HG02642 (cell line): Measurements from ENCODE around the gene ANKRD13D.
"Not testable (repeated sequence)": the region's sequence is repeated elsewhere in the genome, so short reads cannot be mapped to it uniquely, and the experiment has no call there.

ENCODE experiments used
- ATAC-seq: cut with Tn5 transposase; IDR thresholded peaks from one replicate; pipeline ENCODE4 v1.9.1; 2021; ENCODE audit warnings: mild to moderate bottlenecking; ENCODE audit not compliant: unreplicated experiment, poor library complexity

ANKRD13D gene

DNA sequence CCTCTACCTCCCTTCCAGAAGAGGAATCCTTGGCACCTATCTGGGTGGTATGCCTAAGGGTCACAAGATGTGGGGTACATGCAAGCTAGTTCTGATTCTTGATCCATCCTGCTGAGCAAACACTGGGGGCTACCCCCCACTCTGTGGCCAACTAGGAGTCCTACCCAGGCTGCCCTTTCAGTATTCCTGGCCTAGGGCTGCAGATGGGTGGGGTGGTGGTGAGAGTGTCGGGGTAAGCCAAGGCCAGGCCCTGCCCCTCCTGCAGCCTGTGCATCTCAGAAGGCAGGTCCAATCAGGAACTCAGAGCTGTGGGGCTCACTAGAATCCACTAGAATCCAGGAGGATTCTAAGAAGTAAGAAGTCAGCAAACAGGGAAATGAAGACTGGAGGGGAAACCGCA is 25.1 kb downstream of the ANKRD13D start:
- no peak for ATAC-seq

DNA sequence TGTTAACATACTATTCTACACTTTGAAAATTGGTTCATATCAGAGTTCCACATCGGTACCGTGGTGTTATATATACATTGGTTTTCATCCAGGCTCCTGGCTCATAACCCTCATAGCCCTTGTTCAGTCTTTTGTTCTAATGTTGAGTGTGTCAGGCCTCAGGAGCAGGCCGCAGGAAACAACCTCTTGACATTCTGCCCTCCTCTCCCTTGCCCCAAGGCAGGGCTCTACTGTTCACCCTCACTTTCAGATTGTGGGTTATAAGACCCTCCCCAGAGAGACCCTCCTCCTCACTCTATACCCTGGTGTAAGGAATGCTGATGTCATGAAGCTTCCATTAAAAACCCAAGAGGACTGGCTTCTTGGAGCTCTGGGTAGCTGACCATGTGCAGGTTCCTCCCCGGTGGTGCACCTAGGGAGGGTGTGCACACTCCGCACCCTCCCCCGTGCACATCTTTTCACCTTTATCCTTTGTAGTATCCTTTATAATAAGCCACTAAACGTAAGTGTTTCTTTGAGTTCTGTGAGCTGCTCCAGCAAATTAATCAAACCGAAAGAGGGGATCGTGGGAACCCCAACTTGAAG is 26.3 kb downstream of the ANKRD13D start:
- ATAC-seq: no peak

DNA sequence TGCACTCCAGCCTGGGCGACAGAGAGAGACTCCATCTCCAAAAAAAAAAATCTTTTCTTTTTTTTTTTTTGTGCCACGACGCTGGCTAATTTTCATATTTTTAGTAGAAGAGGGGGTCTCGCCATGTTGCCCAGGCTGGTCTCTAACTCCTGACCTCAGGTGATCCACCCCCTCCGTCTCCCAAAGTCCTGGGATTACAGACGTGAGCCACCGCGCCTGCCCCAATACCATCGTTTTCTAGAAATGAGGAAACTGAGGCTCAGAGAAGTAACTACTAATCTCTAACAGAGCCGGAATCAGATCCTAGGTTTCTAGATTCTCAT is 27.7 kb downstream of the ANKRD13D start:
- ATAC-seq: no peak

DNA sequence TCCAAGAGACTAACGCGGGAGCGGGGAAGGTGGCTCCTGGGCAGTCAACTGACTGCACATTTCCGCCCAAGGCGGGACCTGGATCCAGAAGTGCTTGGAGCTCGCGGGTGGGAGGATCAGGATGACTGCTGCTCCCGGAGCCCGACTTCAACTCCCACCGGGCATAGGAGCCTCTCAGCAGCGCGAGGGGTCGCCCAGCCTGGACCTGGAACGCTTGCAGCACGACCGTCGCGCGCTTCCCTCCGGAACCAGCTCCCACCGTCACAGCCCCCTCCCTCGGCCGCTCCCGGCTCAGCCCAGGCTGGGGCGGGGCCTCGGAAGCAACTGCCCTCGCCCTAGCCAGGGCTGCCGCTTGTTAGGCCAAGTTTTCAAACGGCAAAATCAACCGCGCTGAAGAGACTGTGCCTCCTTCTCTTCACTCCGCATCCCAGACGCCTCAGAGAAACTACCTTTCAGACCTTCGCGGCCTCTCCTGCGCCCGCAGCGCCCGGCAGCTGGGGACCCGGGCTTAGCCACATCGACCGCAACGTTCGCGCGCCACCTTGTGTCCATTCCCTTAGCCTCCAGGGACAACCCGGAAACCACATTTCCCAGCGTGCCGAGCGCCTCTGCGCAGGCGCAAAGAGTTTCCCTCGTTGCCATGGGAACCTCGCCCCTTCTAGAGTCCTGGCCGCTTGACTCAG is 28.2 kb downstream of the ANKRD13D start:
- peak; percentile 84 for ATAC-seq

DNA sequence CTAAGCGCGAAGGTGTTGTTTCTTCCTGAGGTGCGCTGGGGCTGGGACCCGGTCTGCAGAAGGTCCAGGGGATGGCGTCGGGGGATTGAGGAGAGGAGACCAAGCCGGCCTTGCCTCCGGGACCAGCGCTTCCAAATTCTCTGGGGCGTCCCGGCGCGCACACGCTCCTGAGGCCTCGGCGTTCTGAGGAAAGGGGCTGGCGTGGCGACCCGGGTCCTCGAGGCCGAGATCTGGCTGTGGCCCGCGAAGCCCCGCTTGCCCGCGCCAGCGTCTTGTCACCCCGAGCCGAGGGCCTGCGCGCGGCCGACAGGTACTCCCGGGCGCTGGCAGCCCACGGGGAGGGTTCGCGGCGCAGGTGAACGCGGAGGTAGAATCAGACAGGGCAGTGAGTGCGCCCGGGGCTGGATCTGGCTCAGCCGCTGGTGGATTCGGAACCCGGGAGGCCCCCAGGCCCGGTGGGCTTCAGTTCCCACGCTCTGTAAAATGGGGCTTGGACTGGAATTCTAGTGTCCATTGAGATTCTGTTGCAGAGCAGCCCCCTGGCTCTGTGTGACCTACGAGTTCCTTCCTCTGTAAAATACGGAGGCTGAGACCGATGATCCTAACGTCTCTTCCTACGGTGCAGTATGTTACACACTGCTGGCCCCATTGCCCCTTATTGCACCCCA is 28.9 kb downstream of the ANKRD13D start:
- no peak for ATAC-seq

DNA sequence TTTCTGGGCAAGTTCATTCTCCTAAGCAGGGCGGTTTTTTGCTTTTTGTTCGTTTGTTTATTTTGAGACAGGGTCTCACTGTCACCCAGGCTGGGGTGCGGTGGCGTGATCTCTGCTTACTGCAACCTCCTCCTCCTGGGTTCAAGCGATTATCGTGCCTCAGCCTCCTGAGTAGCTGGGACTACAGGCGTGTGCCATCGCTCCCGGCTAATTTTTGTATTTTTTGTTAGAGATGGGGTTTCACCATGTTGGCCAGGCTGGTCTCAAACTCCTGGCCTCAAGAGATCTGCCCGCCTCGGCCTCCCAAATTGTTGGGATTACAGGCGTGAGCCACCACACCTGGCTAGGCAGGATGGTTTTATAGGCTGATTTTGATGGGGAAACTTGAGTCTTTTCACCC is 29.8 kb downstream of the ANKRD13D start:
- ATAC-seq: not testable (repeated sequence)

DNA sequence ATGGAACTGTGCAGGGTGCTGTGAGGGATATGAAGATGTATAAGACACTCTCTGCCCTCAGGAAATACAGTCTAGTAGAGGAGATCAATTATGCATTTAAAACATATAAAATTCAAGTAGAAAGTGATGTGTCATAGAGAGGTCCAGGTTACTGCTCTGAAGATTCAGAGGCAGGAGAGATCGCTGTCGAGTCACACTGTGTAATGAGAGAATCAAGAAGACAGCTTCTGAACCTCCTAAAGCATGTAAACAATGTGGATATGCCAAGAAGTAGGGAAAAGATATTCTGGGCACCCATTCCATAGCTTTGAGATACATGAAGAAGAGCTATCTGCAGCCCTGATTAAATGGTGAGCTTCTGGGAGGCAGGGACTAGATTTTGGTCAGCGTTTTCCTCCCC is 30.9 kb downstream of the ANKRD13D start:
- no peak for ATAC-seq

DNA sequence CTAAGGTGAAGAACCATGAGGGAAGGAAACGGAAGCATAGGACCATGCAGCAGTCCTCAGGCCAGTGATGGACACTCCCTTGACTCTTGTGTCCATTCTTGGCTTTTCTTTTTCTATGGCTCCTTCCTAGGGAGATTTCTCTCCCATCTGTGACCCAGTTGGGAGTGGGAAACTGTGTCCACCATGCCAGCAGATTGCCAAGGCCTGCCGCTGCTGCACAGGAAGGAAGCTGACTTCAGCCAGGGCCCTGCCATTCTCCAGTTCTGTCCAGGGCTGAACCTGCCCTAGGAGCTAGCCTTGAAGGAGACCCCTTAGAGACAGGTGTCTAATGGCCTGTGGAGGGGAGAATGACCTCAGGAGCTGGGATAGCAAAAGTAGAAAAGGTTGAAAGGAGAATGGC is 31.6 kb downstream of the ANKRD13D start:
- ATAC-seq: no peak

DNA sequence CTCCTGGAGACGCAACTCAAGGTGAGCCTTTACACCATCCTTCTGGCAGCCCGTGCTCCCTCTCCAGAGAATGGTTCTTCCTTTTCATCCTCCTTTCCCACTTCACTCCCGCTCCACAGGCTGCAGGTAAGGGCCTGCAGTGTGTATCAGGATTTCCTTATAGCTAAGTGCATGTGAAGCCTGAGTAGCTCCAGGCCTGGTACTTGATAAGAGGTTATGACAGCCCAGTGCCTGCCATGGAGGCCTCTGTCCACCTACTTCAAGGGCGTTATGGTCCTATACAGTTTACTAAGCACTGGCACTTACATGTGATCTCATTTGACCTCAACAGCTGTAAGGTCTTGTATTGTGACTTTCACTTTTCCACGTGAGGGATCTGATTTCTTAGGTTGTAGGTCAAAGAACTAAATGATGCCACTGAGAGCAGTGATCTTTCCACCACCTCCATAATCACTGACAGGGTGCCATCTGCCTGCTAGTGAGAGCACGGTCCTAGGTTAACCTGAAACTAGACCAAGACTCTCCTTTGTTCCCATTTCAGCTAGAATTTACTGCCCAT is 32.3 kb downstream of the ANKRD13D start:
- no peak for ATAC-seq

DNA sequence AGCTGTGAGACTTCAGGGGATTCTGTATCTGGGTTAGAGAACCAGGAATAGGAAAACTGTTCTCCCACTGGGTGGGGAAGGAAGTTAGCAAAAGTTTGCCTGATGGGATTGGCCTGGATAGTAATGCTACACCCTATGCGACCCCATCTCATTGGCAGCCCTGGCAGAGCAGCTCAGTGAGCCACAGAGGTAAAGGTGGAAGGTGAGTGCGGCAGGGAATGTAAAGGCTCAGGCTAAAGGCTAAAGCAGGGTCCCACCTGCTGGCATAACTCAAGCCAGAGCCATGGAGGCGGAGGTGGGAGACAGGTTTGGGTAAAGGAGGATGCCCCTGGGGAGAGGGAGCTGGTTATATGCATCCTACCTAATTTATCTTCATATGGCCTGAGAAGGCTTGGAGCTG is 32.9 kb downstream of the ANKRD13D start:
- no peak for ATAC-seq

DNA sequence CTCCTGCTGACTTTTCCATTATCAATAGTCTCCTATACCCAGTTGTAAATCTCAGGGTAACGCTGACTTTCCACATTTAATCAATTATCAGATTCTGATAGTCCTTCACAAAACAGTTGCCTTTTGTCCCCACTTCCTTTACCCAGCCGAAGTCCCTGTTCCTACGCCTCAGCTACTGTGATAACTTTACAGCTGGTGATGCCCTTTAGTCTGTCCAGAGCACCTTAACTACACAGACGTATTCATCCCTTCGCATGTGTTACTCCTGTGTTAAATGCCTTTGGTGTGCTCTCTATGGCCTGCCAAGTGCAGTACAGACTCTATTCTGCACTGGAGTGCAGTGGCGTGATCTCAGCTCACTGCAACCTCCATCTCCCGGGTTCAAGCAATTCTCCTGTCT is 34.4 kb downstream of the ANKRD13D start:
- ATAC-seq: no peak

DNA sequence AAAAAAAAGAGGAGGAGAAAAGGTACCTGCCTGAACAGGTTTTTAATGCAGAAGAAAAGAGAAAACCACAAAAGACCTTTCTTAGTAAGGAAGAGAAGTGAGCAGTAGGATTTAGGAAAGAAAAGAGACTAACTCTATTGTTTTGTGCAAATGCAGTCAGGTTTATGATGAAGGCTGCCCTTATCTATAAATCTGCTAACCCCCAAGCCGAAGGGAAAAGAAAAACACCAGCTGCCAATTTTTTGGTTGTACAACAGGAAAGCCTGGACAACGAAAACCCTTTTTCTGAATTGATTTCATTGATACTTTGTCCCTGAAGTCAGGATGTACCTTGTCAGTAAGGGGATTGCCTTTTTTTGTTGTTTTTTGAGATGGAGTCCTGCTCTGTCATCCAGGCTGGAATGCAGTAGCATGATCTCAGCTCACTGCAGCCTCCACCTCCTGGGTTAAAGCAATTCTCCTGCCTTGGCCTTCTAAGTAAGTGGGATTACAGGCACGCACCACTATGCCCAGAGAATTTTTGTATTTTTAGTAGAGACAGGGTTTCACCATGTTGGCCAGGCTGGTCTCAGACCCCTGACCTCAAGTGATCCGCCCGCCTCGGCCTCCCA is 43.1 kb downstream of the ANKRD13D start:
- ATAC-seq: no peak

DNA sequence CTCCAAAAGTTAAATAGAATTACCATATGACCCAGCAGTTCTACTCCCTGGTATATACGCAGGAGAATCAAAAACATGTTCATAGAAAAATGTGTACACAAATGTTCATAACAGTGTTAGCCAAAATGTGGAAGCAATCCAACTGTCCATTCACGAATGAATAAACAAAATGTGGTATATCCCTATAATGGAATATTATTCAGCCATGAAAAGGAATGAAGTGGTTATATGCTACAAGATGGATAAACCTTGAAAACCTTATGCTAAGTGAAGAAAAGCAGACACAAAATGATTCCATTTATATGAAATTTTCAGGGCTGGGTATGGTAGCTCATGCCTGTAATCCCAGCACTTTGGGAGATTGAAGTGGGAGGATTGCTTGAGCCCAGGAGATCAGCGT is 48.2 kb downstream of the ANKRD13D start:
- ATAC-seq: no peak

DNA sequence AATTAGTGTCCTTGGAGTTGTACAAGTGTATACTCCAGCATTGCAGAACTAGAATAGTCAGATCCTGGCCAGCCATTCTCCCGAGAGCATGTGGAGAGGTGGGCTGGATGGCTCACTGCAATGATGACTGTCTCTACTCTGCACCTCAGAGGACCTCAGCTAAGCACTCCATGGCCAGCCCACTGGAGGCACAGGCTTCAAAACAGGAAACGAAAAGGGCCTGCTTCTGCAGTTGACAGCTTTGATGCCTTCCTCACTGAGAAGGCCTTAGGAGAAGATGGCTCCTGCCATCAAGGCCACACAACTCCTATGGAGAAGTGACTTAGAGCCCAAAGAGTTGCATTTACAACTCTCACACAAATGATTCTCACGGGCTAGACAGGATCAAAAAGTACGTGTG is 55.2 kb downstream of the ANKRD13D start:
- no peak for ATAC-seq

DNA sequence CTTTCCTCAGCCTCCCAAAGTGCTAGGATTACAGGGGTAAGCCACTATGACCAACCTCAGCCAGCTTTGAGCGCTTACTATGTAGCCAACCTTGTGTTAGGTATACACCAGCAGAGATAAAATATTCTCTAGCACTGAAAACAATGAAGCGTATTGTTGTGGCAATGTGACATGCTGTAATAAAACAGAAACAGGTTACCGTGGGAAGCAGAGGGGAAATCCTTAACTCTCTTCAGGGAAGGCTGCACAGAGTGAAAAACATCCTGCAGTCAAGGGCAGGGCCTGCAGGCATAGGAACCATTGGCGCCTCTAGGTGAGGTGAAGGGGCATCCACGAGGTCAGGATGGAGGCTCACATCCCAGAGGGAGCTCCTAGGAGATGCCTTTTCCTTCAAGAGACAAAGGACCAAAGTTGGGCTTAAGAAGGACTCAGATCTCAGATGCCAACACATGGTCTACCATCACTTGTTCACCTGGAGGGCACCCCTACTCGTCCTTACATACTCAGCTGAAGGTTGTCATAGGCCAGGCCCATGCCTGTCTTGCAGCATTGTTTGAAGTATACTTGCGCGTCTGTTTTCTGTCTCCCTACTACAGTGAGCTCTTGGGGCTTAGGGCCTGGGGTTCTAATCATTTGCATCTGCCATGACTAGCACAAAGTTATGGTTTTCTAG is 56.3 kb downstream of the ANKRD13D start:
- ATAC-seq: no peak

DNA sequence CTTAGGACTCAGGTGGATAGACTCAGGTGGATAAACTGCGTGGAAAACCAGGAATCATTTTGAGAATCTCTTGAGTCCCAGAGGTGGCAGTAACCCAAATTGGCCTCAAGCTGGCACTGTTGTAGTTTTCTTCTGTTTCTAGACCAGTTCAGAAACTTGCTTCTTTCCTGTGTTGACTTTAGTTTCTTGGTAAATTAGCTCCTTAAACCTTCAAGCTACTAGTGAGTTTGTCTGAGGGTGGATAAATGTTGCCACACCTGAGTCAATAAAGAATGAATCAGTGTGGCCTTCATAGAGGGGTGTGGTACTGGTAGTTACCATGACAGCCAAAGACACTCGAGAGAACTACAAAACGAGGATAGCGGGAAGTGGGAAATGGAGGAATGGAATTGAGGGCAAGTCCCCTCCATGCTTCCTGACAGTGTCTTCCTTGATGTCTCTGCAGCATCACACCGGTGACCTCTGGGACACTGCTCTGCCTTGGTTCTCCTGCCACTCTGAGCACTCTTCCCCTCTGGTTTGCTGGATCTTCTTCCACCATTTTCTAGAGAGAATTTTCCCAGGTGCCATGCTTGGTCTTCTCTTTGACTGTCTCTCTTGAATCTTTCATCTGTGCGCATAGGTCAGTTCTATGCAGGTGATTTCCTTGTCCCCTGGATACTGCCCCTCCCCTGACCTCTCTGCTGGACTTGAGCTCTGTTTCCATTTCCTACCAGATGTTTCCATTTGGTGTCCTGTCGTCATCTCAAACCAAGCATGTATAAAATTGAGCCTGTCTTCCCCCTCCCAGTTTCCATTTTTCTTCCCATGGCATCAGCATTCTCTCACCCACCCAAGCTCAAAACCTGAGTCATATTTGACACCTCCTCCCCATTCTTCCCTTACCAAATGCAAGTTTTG is 57.1 kb downstream of the ANKRD13D start:
- no peak for ATAC-seq

DNA sequence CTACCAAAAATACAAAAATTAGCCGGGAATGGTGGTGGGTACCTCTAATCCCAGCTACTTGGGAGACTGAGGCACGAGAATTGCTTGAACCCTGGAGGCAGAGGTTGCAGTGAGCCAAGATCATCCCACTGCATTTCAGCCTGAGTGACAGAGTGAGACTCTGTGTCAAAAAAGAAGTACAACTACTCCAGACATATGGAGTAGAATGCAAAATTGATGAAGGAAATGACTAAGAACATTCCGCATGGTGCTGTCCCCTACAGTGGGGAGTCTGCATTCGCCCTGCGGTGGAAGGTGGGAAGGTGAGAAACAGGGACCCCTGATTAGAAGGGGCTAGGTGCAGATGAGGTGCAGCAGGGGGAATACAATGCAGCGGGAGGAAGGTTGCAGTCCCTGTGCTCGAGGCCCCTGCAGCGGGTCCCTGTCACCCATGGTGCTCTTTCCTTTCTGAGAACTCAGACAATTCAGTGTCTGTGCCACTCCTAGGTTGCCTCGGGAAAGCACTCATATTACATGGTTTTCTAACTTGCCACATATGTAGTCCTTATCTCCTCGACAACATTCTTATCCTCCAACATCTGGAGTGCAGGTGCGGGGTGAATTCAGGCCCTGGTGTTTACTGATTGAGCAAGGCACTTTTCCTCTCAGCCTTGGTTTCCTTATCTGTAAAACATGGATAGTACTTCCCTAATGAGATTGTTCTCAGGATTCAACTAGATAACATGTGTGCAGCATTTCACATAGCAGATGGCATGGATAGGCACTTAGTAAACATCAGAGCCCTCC is 59.1 kb downstream of the ANKRD13D start:
- no peak for ATAC-seq

DNA sequence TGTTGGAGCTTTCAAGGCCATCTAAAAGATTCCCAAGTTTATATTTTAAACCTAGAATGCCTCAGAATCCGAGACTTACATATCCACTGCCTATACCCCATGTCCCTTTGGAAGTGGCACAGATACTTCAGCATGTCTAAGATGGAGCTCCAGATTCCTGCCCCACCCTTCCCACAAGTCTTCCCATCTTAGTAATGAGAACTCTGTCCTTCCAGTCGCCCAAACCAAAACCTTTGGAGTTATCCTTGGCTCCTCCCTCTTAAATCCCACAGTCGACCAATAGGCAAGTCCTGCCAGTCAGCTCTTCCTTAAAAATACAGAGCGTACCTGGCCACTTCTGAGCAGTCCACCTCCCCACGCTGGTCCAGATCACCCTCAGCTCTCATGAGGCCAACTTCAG is 59.9 kb downstream of the ANKRD13D start:
- ATAC-seq: no peak

DNA sequence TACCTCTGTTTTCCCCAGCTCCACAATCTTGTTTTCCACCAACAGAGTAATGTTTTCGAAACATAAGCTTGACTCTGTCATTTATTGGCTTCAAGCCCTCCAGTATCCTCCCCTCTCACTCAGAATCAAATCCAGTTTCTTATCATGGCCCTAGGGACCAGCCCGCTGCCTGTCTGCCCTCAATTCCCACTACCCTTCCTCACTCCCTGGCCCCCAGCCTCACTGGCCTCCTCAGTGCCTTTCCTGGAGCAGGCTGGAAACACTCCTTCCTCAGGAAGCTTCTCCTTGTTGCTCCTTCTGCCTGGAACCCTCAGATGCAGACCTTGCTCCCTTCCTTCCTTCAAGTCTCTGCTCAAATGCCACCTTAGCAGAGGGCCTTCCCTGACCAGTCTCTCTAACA is 60.4 kb downstream of the ANKRD13D start:
- no peak for ATAC-seq
